DMS153 (cell line): ENCODE data around the gene CCDC177.

ENCODE experiments used
- DNase-seq: peaks from one replicate; lab custom pipeline; 2025; lab: John Stamatoyannopoulos, UW

CCDC177 gene

DNA sequence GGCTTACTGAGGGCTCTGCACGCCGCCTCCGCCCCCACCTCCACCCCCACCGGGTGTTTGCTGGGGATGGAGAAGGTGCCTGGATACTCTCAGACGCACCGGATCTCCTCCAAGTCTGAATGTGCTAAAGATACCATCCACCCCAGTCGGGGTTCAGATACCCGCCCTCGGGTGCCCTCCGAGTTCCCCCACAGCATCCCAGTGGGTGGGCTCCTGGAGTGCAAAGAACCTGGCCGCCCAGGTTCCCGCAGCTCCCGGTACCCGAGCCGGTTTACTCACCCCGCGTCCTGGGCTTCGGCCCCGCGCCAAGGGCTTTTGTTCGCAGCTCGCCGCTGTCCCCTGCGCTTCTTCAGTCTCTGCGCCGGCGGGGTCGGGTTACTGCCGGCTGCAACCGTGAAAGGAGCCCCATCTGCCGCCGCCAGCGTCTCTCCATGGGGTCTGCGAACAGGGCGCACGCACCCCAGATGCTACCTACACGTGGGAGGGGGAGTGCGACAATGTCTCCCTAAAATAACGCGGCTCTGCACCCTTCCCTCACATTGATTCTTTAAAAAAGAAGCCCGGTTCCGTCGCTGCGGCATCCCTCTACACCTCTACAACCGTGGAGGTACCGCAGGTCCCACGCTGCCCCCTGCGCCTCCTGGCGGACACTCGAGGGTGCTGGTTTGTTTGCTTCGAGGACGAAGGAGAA is at the start of gene CCDC177:
Gene CCDC177 (minus strand): TSS at position 609 of the 691 bp plus-strand sequence. CDS start 1,249 bp downstream, outside the sequence.
- peak; percentile 66 for DNase-seq

DNA sequence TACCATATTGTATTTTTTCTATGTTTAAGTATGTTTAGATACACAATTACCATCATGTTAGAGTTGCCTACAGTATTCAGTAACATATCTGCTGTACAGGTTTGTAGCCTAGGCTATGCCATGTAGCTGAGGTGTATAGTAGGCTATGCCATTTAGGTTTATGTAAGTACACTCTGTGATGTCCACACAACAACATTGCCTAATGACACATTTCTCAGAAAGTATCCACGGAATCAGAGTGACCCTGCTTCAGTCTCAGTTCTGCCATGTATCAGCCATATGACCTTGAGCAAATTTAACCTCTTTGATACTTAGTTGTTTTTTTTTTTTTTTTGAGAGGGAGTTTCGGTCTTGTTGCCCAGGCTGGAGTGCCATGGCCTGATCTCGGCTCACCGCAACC is 49.5 kb upstream of the CCDC177 start:
- DNase-seq: no peak

- DNase-seq: no peak
Observed at GRCh38 chr14:69620981-69621380, 46.3 kb upstream of the CCDC177 start.

DNA sequence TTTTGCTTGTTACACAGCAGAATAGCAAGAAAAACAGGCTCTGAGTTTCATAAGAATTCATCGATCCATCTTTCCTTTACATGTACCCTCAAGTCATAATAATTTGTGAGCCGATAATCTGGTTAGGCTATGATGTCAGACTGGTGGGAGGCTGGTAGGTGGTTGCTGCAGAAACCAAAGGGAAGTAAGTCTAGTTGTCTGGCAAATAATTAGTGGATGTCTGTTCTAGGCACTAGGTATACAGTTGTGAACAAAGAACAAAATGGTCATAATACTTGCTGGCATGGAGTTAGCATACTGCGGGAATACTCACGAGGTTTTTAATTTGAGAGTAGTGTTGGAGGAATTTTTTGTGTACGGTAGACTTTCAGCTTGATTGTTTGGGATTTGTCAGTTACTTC is 45.5 kb upstream of the CCDC177 start:
- DNase-seq: no peak

DNA sequence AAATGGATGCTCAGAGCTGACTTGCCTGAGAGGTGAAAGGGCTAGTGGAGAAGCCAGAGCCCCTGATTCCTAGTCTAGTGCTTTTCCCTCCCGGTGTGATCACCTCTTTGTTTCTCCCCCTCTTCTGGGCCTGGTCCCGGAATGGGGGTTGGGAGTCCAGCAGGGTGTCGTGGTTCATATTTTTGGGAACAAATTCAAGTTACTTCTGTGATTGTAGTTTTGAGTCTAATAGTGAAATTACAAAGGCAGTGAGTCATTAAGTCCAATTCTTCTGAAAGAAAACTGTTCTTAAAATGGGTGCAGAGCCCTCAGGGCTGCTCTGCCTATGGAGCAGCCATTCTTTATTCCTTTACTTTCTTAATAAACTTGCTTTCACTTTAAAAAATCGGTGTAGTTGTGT is 44.3 kb upstream of the CCDC177 start:
- DNase-seq: no peak

- DNase-seq: peak; percentile 11
Observed at GRCh38 chr14:69617796-69618195, 43.1 kb upstream of the CCDC177 start.

DNA sequence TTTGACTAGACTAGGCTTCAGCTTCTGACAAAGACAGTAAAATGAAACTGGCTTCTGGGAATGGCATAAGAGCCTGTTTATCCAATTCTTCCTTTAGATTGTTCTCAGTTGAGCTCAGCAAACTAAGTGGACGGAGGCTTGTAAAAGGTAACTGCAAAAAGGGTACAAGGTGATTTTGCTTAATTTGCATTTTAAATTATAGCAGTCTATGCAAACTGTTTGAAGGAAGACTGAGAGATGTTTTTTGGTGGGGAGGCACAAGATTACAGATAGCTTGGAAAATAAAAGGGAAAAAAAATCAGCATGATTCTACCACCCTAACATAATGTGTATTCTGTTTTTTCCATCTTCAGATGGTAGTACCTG is 41.7 kb upstream of the CCDC177 start:
- no peak for DNase-seq

- DNase-seq: no peak
Observed at GRCh38 chr14:69615496-69616407, 41.1 kb upstream of the CCDC177 start.

DNA sequence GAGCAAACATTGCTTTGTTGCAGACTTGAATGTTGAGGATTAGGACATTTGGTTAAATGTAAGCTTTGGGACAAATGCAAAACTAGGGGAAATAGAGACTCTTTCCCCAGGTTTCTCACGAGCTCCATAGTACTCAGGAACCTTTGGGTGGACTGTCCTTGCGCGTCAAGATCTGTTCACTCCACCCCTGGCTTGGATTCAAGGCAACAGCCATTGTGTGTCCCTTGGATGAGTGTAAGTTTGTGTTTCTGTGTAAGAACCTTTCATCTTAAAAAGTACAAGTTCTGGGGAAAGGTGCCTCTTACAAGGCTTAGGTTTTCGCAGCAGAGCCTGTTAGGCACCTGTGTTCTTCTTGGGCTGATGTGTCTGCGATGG is 40.4 kb upstream of the CCDC177 start:
- no peak for DNase-seq

DNA sequence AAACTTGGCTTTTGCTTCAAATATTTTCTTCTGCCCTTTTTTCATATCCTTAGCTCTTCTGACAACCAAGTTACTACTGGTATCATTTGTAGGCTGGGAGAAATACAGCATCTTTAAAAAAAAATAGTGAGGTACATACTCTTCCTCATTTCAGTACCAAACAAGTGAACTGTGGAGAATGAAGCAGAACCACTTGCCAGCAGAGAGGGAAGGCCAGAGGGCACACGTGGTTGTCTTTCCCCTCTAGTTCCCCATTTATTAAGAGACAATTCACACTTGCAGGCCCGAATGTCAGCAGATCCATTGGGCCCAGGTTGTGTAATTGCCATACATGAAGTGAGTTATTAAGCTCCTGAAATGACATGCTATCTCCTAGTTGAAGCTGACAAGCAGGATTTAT is 39.9 kb upstream of the CCDC177 start:
- no peak for DNase-seq

GRCh38 chr14:69613312-69614073 is 38.8 kb upstream of the CCDC177 start:
- no peak for DNase-seq

GRCh38 chr14:69612783-69613130 is 38.1 kb upstream of the CCDC177 start:
- no peak for DNase-seq

GRCh38 chr14:69612014-69612782 is 37.5 kb upstream of the CCDC177 start:
- DNase-seq: no peak

- peak; percentile 66 for DNase-seq
Observed at GRCh38 chr14:69611172-69612013, 36.7 kb upstream of the CCDC177 start, which contains the start of gene SUSD6. Gene SUSD6, plus strand, starts transcription at chr14:69611596. Its CDS starts 46,997 bp downstream, at chr14:69658593.

GRCh38 chr14:69610874-69611171 is 36.2 kb upstream of the CCDC177 start:
- DNase-seq: no peak

DNA sequence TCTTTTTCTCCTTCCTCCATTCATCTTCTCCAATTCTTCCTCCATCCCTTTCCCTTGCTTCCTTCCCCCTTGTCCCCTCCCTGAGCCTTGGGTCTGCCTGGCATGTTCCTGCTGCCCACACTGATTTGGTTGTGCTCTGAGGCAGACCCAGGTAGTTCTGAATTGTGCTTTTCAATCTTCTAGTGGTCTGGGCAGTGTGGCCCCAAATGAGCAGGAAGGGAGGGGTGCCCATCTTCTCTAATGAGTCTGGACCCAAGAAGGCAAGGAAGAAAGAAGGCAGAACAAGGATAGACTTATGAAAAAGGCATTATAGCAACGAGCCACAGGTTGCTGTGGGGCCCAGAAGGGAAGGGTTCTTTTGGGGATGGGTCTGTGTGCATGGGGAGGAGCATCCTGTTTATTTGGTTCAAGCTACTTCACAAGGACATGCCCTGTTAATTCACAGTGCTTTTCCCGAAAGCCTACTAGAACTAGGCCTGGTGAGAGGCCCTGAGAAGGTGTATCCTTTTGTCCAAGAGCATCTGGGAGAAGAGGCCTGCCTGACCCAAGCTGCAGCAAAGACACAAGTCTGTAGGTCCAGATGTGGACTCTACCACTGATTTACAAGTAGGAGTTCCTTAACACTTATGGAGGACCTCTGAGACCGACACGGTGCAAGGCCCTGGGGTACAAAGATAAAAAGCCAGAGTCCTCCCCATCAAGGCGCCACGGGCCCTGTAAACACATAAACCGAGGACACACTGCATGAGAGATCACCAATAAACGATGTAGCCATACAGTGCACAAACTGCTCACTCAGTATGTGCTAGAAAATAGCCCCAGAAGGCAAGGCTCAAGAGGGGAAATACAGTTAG is 35.6 kb upstream of the CCDC177 start:
- no peak for DNase-seq

GRCh38 chr14:69606258-69607184 is 31.9 kb upstream of the CCDC177 start:
- DNase-seq: no peak

GRCh38 chr14:69605738-69606137 is 31.1 kb upstream of the CCDC177 start:
- DNase-seq: no peak

GRCh38 chr14:69600304-69600891 is 25.7 kb upstream of the CCDC177 start:
- DNase-seq: no peak
